NCI-H1436 (cell line): ENCODE results near the gene AADACL4.
"Not testable (repeated sequence)": the region's sequence is repeated elsewhere in the genome, so short reads cannot be mapped to it uniquely, and the experiment has no call there.

ENCODE experiments used
- DNase-seq: peaks from one replicate; lab custom pipeline; 2025; lab: John Stamatoyannopoulos, UW

AADACL4 gene

GRCh38 chr1:12658531-12659453, 14.9 kb downstream of the AADACL4 start:
- DNase-seq = peak; percentile 82

GRCh38 chr1:12661606-12662219, 17.8 kb downstream of the AADACL4 start:
- no peak for DNase-seq

DNA sequence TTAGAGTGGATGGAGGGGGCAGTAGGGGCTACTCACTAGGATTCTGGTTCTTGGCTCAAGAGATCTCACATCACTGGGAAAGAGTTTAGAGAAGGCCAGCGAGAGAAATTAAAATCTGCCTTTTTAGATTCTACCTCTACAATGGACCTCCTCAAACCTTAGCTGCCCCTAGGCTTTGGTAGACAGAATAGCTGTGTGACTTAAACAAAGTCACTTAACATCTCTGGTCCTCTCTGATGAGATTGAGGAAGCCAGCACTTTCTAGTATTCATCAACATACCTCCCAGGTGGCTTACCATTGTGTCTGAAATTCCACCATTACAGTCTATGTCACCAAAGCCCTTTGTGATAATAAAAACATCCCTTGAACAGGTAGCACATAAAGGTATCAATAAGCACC, 18.7 kb downstream of the AADACL4 start:
- DNase-seq = no peak

- DNase-seq = no peak
Observed at GRCh38 chr1:12665511-12665910, 21.6 kb downstream of the AADACL4 start.

GRCh38 chr1:12666141-12666735, 22.4 kb downstream of the AADACL4 start:
- no peak for DNase-seq

- DNase-seq = no peak
Observed at GRCh38 chr1:12669529-12670068, 25.7 kb downstream of the AADACL4 start.

GRCh38 chr1:12674358-12674757, 30.5 kb downstream of the AADACL4 start:
- DNase-seq = no peak

DNA sequence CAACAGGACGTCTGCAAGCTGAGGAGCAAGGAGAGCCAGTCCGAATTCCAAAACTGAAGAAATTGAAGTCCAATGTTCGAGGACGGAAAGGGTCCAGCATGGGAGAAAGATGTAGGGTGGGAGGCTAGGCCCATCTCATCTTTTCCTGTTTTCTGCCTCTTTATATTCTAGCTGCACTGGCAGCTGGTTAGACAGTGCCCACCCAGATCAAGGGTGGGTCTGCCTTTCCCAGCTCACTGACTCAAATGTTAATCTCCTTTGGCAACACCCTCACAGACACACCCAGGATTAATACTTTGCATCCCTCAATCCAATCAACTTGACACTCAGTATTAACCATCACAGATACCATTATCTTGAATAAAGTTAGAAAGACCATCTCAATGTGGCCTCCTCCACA, 32.2 kb downstream of the AADACL4 start:
- DNase-seq = not testable (repeated sequence)

GRCh38 chr1:12677565-12677964, 33.7 kb downstream of the AADACL4 start:
- DNase-seq = no peak

DNA sequence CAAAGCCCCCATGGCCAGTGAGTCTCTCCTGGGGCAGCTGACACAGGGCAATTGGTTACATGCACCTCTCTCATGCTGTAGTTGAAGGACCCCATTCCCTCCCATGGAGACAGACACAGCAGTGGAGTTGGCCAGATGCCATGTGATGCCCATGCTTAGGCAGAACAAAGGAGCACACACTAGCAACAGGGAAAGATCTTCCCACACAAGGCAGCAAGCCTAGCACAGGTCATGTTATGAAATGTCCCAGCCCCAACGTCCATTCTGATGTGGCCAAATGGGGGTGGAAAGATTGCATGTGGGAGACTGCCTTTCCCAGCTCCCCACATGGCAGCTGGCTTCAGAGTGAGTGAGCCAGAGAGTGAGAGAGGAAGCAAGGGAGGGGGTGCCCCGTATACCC, 34.5 kb downstream of the AADACL4 start:
- DNase-seq = no peak

GRCh38 chr1:12678820-12679219, 34.9 kb downstream of the AADACL4 start:
- no peak for DNase-seq

DNA sequence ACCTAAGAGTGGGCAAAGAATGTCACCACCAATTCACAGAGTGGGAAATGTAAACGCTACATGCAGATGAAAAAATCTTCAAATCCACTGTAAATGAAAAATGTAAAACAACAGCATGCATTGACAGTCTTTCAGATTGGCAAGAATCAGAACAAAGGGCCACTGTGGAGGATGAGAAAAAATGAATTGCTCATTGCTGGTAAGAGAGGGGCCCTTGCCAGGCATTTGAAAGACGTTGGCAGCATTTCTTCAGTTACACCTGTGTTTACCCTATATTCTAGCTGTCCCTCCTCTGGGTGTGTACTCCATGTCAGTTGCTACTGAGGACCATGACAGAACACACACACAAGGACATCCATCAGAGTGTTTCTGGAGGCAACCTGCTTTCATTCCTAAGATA, 46.3 kb downstream of the AADACL4 start:
- DNase-seq = no peak

GRCh38 chr1:12692967-12693782, 49.3 kb downstream of the AADACL4 start:
- no peak for DNase-seq

GRCh38 chr1:12696658-12697057, 52.8 kb downstream of the AADACL4 start:
- DNase-seq = no peak

DNA sequence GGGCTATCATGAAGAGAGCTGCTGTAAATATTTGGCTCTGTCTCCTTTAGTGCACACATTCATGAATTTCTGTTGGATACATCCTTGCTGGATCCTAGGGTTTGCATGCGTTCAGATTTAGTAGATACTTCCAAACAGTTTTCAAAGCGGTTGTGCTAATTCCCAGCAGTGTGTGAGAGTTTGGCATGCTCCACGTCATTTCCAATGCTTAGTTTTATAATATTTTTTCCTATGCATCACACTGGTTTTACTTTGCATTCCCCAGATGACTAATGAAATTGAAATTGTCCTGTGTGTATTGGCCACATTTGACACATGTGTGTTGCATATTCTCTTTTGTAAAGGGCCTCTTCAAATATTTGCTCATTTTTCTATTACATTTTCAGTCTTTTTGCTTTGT, 53.5 kb downstream of the AADACL4 start:
- DNase-seq = no peak

DNA sequence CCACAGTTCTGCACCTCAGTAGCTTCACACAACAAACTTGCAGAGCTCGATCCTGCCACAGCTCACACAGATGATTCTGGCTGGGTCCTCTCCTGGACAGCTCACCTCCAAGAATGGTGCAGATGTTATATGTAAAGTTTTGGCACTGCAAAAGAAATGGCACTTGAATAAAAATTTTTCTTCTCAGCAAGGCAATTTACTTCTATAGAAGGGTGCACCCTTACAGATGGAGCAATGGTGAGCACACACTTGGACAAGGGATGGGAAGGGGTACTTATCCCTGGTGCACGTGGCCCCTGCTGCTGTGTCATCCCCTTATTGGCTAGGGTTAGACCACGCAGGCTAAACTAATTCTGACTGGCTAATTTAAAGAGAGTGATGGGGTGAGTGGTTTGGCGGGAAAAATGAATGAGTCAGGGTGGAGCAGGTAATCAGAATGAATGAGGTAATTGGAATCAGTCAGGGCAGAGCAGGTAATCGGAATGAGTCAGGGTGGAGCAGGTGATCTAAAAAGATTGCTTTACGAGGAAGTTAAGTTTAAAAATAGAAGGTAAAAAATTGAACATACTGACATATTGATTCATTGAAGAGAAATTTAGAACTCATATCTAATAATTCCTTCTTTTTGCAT, 60.1 kb downstream of the AADACL4 start:
- DNase-seq = no peak

DNA sequence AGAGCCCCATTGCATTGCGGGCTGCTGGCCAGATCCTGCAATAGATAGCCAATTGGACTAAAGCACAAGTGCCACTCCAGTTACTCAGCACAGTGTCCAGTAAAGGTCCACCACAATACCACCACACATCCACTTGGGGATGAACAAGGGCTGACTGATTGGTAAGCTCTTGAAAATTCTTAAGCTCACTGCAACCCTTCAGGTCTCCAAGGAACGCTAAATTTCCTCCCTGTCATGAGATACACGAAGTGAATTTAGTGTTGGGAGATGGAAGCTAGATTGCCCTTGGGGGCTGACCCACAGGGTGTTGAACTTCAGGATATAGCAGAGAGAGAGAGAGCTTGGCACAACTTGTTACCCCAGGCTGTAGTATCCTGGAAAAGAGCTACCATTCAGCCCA, 62.2 kb downstream of the AADACL4 start:
- no peak for DNase-seq

DNA sequence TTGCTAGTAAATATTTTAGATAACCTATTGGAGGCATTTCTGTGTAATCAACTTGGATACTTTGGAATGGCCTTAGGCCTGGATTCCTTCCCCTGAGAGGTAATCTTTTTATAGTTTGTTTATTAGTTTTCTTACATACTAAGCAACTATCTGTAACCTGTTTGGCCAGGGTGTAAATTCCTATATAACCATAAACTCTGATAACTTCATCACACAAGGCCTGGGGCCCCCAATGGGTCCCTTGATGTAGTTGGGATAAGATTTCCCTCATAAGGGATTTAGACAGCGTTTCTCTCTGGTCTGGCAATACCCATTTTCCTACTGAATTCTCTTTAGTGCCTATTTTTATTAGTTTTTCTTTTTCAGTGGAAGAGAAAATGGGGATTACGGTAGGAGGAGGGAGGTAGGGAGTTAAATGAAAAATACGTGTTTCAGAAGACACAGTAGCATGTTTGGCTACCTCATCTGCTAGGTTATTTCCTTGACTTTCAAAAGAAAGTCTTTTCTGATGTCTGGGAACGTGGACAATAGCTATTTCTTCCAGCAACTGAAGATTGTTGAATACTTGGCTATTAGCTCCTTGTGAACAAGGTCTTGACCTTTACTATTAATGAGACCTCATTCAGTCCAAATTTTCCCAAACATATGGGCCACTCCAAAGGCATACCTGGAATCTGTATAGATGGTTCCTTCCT, 64.7 kb downstream of the AADACL4 start:
- DNase-seq = no peak

GRCh38 chr1:12709091-12709491, 65.2 kb downstream of the AADACL4 start:
- no peak for DNase-seq

DNA sequence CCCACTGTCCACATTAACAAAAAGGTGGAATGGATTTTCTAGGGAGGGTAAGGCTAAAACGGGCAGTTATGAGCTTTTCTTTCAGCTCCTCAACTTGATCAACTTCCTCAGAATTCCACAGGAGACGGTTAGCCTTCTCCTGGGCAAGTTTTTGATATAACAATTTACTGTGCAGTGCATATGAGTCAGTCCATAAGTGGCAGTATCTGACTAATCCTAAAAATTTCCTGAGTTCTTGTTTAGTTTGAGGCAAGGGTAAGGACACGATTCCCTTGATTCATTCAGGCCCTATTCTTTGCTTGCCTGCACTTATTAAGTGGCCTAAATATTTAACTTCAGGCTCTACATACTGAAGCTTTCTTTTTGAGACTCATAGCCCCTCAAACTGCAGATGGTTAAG, 65.8 kb downstream of the AADACL4 start:
- no peak for DNase-seq

- DNase-seq = no peak
Observed at GRCh38 chr1:12711536-12711935, 67.7 kb downstream of the AADACL4 start.
